Duodenal mucosa (tissue), 2 donors: ENCODE results near the gene PRR11.
"Not testable (repeated sequence)": the region's sequence is repeated elsewhere in the genome, so short reads cannot be mapped to it uniquely, and the experiment has no call there.

Experiments
- H3K27ac ChIP-seq: one replicate; pipeline ENCODE4 v1.7.0; 2013; ENCODE audit warnings: low read depth, low read length
- H3K27me3 ChIP-seq, 2 donors: one replicate each; pipeline ENCODE4 v1.7.0; 2013; ENCODE audit warnings: low read length in 2 of 2, control low read depth in 1 of 2; ENCODE audit not compliant: insufficient read depth in 2 of 2, control insufficient read depth in 1 of 2
- H3K36me3 ChIP-seq, 2 donors: one replicate each; pipeline ENCODE4 v1.7.0; 2013; ENCODE audit warnings: low read length in 2 of 2, control low read depth in 1 of 2; ENCODE audit not compliant: insufficient read depth in 2 of 2, control insufficient read depth in 1 of 2
- H3K4me1 ChIP-seq, 2 donors: one replicate each; pipeline ENCODE4 v1.7.0; 2013; ENCODE audit warnings: low read length in 2 of 2, control low read depth in 1 of 2; ENCODE audit not compliant: insufficient read depth in 2 of 2, control insufficient read depth in 1 of 2
- H3K4me3 ChIP-seq, 2 donors: one replicate each; pipeline ENCODE4 v1.7.0; 2013; ENCODE audit warnings: low read length in 2 of 2, low read depth in 1 of 2
- H3K9ac ChIP-seq, 2 donors: one replicate each; pipeline ENCODE4 v1.7.0; 2013; ENCODE audit warnings: low read length in 2 of 2, low read depth in 1 of 2
- H3K9me3 ChIP-seq, 2 donors: one replicate each; pipeline ENCODE4 v1.7.0; 2013; ENCODE audit warnings: low read length in 2 of 2, control low read depth in 1 of 2; ENCODE audit not compliant: control insufficient read depth in 1 of 2

PRR11 gene

DNA sequence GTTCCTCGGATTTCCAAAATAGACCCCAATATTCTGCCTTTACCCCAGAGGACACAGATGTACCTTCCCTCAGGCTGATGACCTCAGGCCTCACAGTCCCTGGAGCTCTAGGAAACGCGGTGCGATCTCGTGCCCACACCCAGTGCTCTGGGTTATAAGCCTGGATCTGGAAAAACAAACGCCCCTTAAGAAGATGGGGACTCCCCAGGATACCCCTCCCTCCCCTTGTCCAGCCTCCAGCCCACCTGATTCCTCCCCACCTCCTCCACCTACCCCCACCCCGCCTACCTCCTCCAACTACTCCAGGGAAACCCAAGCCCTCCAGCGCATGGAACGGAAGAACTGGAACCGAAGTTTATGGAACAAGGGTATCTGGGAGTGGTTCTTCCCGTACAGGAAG is 19.1 kb downstream of the PRR11 start:
- H3K4me3 ChIP-seq, result no peak overlapping the region
- peaks cover 0 to 5% of the 10 kb centered on the region in 2 donors for H3K36me3 ChIP-seq
- H3K27ac ChIP-seq, result no peak overlapping the region
- no peaks in the 10 kb centered on the region for H3K27me3 ChIP-seq
- no peaks in the 10 kb centered on the region for H3K4me1 ChIP-seq
- H3K9me3 ChIP-seq, result no peaks in the 10 kb centered on the region
- no peak overlapping the region for H3K9ac ChIP-seq

DNA sequence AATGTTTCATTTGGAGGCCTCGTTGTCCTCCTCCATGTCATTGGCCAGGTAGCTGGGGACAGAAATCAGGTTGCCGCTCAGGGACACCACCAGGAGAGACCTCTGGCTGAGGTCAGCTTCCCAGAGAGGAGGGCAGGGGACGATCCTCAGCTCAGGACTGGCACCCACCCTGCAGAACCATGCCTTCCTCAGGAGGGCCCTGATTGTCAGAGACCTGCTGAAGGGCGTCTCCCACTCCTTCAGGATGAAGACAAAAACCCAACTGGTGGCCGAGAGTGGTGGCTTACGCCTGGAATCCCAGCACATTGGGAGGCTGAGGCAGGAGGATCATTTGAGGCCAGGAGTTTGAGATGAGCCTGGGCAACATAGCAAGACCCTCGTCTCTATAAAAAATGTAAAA is 19.5 kb downstream of the PRR11 start:
- Histone ChIP-seq H3K9ac (no peak overlapping the region), H3K9me3 (no peaks in the 10 kb centered on the region), H3K4me3 (no peak overlapping the region), H3K36me3 (peaks cover 0 to 5% of the 10 kb centered on the region in 2 donors), H3K27ac (no peak overlapping the region), H3K4me1 (no peaks in the 10 kb centered on the region), H3K27me3 (no peaks in the 10 kb centered on the region)

DNA sequence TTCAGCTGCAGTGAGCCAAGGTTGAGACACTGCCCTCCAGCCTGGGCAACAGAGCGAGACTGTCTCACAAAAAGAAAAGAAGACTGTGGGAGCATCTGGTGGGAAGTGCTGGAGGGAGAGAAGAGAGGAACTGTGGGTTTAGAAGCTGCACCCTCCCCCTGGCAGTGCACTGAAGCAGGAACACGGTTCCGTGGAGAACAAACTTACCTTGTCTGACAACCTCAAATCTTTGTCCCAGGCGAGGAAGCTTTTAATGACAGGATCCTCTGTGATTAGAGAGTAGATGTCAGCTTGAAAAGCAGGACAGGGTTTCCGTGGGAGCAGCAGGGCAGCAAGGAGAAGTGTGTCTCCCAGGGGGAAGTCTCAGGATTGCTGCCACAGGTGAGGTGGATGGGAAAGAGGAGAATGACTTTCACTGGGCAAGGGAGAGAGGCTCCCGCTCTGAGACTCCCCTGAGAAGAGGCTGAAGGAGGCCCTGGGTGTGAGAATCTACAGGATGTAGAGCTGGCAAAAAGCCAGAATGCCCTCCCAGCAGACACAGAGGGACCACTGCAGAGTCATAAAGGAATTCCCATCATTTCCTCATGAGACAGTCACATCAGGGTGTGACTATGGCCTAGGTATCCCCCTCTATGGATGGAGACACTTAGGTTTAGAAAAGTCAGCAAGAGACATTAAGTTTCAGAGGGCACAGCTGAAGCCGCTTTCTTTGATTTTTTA is 22.9 kb downstream of the PRR11 start:
- Histone ChIP-seq H3K4me1 (no peaks in the 10 kb centered on the region), H3K9ac (no peak overlapping the region), H3K4me3 (no peak overlapping the region), H3K9me3 (no peaks in the 10 kb centered on the region), H3K27me3 (no peaks in the 10 kb centered on the region), H3K36me3 (no peaks in the 10 kb centered on the region), H3K27ac (no peak overlapping the region)

DNA sequence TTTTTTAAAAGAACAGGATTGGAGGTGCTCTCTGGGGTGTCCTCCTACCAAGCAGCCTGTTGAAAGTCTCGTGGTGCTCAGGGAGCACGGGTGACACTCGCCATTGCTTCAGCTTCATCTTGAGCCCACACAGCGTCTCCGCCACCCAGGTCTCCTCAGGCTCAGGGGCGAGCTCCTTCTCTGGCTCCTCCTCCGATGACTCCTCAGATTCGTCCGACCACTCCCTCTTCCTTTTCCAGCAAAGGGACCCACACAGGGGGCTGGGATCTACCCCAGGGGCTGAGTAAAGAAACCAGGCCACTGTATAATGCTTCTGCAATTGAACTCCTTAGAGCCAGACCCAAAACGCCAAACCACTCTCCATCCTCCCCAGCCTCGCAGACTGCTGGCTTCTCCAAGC is 24.1 kb downstream of the PRR11 start:
- not testable (repeated sequence) for H3K27me3 ChIP-seq, H3K4me3 ChIP-seq, H3K9ac ChIP-seq, H3K36me3 ChIP-seq, H3K4me1 ChIP-seq, H3K9me3 ChIP-seq, H3K27ac ChIP-seq

DNA sequence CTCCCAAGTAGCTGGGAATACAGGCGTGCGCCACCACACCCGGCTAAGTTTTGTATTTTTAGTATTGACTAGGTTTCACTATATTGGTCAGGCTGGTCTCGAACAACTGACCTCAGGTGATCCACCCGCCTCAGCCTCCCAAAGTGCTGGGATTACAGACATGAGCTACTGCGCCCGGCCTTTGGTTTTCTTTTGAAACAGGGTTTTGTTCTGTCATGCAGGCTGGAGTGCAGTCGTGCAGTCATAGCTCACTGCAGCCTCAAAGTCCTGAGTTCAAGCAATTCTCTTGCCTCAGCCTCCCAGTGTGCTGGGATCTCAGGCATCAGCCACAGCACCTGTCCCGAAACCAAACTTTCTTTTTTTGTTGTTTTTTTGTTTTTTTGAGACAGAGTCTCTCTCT is 25.1 kb downstream of the PRR11 start:
- H3K9me3 ChIP-seq, result no peaks in the 10 kb centered on the region
- no peaks in the 10 kb centered on the region for H3K27me3 ChIP-seq
- no peak overlapping the region for H3K4me3 ChIP-seq
- no peaks in the 10 kb centered on the region for H3K4me1 ChIP-seq
- H3K27ac ChIP-seq, result no peak overlapping the region
- H3K9ac ChIP-seq, result no peak overlapping the region
- H3K36me3 ChIP-seq, result no peaks in the 10 kb centered on the region

DNA sequence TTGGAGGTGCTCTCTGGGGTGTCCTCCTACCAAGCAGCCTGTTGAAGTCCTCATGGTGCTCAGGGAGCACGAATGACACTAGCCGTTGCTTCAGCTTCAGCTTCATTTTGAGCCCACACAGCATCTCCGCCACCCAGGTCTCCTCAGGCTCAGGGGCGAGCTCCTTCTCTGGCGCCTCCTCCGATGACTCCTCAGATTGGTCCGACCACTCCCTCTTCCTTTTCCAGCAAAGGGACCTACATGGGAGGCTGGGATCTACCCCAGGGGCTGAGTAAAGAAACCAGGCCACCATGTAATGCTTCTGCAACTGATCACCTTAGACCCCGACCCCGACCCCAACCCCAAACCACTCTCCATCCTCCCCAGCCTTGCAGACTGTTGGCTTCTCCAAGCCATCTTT is 25.9 kb downstream of the PRR11 start:
- H3K4me3 ChIP-seq, result no peak overlapping the region
- no peak overlapping the region for H3K9ac ChIP-seq
- no peaks in the 10 kb centered on the region for H3K36me3 ChIP-seq
- no peaks in the 10 kb centered on the region for H3K9me3 ChIP-seq
- H3K27ac ChIP-seq, result no peak overlapping the region
- no peaks in the 10 kb centered on the region for H3K27me3 ChIP-seq
- H3K4me1 ChIP-seq, result no peaks in the 10 kb centered on the region

DNA sequence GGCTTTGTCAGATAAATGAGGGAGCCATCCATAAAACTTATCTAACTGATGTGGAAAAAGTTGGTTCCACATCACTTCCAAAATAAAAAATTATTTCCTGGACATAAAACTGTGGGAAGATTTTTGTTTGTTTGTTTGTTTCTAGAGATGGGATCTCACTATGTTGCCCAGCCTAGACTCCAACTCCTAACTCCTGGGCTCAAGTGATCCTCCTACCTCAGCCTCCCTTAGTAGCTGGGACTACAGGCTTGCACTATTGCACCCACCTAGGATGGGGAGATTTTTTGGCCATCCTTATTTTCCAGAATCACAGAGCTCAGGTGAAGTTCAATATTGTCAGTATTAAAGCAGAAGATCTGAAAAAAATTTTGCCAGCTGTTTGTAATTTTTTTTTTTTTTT is 30.5 kb downstream of the PRR11 start:
- Histone ChIP-seq H3K9me3 (no peaks in the 10 kb centered on the region), H3K9ac (no peak overlapping the region), H3K4me3 (no peak overlapping the region), H3K4me1 (no peaks in the 10 kb centered on the region), H3K36me3 (no peaks in the 10 kb centered on the region), H3K27ac (no peak overlapping the region), H3K27me3 (no peaks in the 10 kb centered on the region)

DNA sequence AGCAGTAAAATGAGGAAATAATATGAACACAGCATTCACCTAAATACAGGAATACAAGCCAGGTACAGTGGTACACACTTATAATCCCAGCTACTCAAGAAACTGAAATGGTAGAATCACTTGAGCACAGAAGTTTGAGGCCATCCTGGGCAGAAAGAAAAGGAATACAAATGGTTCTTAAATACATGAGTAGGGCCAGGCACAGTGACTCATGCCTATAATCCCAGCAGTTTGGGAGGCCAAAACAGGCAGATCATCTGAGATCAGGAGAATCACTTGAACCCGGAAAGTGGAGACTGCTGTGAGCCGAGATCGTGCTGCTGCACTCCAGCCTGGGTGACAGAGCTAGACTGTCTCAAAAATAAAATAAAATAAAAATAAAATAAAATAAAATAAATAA is 31.3 kb downstream of the PRR11 start:
- no peaks in the 10 kb centered on the region for H3K9me3 ChIP-seq
- H3K9ac ChIP-seq, result no peak overlapping the region
- no peaks in the 10 kb centered on the region for H3K36me3 ChIP-seq
- no peak overlapping the region for H3K4me3 ChIP-seq
- no peaks in the 10 kb centered on the region for H3K4me1 ChIP-seq
- H3K27ac ChIP-seq, result no peak overlapping the region
- H3K27me3 ChIP-seq, result no peaks in the 10 kb centered on the region

DNA sequence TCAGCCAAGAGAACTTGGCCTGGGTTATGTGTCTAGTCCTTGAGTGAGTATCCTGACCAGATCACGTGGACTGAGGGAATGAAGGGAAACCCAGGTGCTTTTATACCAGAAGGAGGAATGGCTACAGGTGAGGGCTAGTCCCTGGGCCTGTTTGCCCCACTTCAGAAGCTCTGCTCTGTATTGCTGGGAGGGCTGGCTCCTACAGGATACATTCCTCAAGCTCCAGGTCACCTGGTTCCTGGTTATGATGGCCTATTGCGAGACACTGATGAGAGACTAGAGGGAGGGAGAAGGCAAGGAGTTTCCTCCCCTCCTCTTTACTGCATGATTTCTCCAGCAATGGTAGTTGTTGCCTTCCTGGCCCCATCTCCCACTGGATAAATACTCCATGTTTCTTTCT is 35.3 kb downstream of the PRR11 start:
- Histone ChIP-seq H3K27me3 (no peaks in the 10 kb centered on the region), H3K4me3 (no peak overlapping the region), H3K9ac (no peak overlapping the region), H3K4me1 (no peaks in the 10 kb centered on the region), H3K9me3 (no peaks in the 10 kb centered on the region), H3K36me3 (peaks cover 0 to 6% of the 10 kb centered on the region in 2 donors), H3K27ac (no peak overlapping the region)

DNA sequence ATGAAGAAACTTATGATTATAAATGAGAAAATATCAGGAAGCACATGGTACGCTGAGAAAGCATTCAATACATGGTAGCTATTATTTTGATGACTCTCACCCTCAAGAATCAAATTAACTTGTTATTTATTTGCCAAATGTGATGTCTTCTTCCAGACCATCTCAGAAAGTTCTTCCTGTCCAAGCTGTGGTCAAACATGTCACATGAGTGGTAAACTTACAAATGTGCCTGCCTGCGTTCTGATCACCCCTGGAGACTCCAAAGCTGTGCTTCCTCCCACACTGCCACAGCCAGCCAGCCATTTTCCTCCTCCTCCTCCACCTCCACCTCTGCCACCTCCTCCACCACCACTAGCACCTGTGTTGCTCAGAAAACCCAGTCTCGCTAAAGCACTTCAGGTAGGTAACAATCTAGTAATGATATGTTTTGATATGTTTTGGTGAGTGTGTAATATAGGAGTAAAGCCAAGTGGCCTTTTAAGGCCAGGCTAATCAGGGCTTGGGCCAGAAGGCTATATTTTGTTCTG is 37.9 kb downstream of the PRR11 start:
- H3K9ac ChIP-seq, result no peak overlapping the region
- no peak overlapping the region for H3K4me3 ChIP-seq
- peaks cover 0 to 13% of the 10 kb centered on the region in 2 donors for H3K36me3 ChIP-seq
- no peaks in the 10 kb centered on the region for H3K9me3 ChIP-seq
- H3K27ac ChIP-seq, result no peak overlapping the region
- H3K27me3 ChIP-seq, result no peaks in the 10 kb centered on the region
- H3K4me1 ChIP-seq, result no peaks in the 10 kb centered on the region
